ENCODE measurements around the gene LDB2. TPM values are rescaled to one million over a fixed set of nuclear protein-coding genes. Genes with fewer than 3 reads are reported as not detected.

Gene LDB2
- total RNA-seq, 1 donor from 2014 or later: 60.4 TPM

DNA sequence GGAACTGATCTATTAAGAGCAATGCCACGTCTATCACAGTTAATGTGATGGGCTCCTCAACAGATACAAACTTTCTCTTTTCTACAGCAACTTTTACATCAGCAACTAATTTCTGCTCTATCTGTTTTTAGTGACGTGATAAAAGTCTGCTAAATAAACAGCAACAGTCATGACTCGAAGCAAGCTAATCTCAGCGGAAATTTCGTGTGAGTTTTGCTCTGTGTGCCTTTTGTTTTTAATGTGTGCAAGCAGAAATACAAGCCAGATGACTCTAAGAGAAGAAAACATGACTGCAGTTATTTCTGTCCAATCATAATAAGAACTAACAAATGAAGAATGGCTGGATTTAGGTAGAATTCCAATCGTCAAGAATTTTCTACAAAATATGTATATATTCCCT lies 214.3 kb downstream of the LDB2 start:
- peak; percentile 82 for DNase-seq

DNA sequence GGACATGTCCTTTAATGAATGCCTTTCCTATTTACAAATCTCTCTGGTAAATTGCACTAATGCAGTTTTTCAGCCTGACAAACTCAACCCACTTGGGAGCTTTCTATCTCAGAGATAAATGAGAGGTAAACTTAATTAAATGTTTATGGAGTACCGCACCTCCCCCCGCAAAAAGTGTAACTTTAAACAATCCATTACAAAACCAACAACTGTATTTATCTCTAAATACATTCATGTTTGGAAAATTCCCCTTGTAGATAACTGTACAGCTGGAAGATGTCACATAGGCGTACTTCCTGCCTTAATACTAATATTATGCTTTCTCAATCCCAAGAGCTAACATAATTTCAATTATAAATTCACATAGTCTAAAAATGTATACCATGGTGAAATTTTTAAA lies 215.5 kb downstream of the LDB2 start:
- DNase-seq: no peak

DNA sequence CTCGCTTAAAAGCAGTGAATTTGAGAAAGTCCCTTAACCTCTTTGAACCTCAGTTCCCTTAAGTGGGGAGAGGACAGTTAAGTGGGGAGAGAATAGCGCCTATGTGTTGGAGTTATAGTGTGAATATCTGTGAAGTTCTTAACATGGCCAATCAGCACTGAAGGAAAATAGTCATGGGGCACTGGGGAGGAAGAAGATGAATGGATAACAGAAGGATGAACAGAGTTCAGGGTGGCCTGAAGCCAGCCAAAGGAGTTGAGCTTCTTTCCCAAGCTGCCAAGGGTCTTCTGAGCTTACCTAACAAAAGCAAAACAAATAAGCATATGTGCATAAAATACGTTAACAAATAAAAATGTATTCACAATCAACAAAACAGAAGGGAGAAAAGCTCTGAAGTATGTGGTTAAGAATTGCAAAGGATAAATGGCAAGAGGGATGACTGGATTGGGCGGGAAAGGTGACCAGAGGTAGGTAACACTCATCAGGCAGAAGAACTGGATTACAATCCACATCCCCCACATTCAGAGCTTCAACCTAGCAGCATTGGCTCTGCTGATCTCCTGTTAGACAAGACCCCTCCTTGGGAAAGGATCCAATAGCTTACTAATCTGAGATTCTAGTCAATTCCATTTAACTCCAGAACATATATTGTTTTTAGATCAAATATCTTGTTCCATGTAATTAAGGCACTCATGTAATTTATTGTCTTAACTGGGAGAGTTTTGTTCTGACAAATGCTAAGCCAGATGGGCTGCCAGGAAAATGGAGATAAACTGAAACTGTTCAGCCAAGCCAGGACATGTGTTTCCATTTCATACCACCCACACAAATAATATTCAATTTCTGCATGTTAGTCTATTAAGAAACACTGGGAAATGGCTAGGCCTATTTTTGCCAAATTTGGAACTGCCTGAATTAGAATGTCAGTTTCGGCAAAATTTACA lies 221.2 kb downstream of the LDB2 start:
- peak; percentile 89 for DNase-seq

DNA sequence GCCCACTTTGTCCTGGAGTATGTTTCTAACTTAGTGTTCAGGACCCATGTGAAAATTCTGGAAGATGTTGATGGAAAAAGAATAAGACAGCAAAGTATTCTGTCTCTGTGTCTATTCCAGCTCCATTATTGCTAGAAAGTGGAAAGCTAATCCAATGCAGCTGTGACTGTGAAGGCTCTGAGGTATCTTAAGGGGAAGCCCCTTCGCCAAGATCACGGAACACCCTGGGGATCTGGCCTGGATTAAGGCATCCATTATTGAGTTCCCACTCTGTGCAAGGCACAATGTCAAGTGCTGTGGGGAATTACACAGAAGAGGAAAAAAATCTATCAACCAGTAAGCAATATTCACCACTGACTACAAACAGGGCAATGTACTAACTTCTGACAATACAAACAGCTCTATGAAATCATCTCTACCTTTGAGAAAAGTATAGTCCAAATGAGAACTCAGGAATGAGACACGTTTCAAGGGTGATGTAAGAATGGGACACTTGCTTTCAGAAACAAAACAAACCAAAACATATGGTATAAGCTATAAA lies 222.1 kb downstream of the LDB2 start:
- peak; percentile 89 for DNase-seq

DNA sequence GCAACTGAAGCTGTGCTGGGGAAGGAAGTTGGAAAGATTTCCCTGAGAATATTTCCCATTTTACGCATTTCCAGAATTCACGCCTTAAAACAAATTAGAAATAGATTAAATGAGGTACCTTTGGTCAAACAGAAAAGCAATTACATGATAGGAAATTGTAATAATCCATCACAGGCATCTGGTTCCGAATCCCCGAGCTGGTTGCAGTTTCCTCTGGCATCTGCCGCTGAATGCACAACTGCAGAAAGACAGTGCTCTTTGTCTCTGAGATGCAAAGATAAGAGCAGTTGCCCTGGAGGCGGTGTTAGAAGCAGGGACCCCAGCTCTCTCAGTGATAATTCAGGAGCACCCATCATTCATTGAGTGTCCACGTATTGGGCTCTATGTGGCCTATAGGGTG lies 224.4 kb downstream of the LDB2 start:
- DNase-seq: no peak

DNA sequence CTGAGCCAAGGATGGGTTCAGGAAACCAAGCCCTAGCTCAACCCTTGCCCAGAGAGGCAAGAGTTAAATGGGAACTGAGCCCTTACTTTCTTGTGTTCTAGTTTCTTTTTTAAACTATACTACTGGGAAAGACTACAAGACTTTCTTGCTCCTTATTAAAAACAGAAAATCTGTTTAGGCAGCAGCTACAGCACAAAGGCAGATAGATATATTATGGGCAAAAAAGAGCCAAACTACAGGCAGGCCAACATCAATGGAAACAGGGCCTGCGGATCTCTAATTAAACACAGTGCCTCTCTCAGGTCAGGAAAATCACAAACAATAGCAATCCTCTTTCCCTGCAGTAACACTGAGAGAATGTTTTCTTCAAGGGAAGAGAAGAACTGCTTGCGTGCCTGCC lies 226.0 kb downstream of the LDB2 start:
- DNase-seq: peak; percentile 79

DNA sequence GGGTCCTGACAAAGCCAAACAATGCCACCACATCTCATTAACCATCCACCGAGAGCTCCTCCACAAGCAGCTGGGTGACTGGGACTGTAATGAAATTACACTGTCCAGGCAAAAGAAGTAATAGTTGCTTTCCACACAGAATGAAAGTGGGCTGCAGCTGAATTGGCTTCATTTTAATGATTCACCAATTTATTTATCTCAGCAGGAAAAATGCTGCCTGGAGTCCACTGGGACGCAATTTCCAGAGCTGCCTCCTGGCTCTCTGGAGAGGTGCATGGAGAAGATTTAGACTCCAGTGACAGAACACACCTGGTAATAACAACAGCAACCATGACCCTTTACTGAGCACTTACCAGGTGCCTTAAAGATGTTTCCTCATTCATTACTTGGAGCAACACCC lies 226.7 kb downstream of the LDB2 start:
- no peak for DNase-seq

DNA sequence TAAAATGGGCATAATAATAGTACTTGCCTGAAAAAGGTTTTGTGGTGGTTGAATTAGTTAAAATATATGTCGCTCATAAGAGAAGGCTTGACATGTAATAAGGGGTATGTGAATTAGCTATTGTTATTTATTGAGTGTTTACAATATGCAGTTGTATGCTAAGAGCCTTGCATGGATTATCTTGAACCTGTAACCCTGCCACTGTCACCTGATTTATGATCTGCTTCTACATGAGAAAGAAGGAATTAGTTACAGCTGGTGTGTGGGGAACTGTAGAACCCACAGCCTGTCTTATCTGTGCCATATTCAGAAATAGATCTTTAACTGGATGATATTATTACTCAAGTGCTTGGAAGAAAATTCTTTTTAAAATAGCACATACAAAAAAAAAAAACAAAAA lies 227.7 kb downstream of the LDB2 start:
- no peak for DNase-seq

DNA sequence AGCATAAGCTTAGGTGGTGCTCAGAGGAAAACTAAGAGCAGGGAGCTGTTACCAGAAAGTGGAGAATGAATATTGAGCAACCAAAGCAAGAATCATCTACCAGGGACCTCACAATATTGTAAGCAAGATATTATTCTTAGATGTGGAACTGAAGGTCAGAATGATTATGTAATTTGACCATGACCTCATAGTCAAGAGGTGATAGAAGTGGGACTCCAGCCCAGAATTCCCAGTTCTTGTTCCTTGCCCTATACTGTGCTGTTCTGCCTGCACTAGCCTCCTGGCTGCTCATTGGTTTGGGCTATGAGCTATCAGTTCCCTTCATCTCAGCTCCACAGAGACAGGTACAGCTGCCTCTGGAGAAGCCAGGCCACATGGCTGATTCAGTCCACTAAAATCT lies 229.4 kb downstream of the LDB2 start:
- no peak for DNase-seq

DNA sequence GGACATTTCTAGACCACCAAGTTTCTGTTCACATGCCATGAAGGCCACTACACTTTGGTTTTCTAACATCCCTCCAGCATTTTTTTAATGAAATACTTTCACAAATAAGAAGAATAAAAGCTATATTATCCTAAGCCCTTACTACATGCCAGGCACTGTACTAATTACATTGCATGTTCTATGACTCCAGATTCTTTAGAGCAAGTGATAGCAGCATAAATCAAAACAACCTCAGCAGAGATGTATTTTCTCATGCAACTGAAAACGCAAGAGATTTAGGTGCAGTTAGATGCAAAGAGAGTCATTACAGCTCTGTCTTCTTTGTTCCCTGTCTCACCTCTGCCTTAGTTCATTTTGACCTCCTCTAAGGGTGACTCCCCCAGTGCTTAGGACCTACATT lies 230.0 kb downstream of the LDB2 start:
- DNase-seq: no peak

DNA sequence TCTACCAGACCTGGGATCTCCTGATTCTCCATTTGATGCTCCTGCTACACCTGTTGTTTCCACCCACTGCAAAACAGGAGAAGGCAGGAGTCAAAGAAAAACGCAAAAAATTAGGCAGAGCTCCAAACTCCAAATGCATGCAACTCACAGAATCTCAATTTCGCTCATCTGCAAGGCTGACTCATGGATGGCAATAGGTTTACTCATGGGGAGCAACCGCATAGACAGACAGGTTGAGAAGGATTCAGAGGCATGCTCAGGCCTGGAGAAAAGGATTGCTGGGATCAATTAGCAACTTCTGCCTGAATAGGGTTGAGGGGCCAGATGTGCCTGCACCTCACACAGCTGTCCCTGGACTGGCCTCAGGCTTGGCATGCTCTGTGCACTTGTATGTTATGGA lies 231.0 kb downstream of the LDB2 start:
- DNase-seq: no peak

DNA sequence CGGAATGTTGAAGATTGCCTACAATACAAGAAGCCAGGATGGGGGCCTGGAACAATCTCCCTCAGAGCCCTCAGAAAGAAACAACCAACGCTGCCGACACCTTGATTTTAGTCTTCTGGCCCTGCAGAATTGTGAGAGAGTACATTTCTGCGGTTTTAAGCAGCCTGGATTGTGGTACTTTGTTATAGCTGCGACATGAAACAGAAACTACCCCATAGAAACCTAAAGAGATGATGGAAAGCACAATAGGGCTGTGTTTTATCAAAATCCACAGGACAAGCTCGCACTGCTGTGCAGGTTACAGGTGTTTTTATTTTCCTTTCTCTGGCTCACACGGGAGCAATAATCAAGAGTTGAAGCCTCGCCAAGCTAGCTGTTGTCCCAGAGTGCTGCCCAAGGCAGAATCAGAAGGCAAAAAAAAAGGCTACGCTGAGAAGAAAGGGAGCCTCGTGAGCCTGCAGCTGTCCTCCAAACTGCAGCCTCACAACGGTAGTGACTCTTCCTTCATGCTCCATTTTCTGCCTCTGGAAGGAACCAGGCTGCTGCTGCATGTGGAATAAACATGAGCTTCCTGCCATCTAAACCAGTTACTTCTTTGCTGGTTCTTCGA lies 232.4 kb downstream of the LDB2 start:
- DNase-seq: no peak

DNA sequence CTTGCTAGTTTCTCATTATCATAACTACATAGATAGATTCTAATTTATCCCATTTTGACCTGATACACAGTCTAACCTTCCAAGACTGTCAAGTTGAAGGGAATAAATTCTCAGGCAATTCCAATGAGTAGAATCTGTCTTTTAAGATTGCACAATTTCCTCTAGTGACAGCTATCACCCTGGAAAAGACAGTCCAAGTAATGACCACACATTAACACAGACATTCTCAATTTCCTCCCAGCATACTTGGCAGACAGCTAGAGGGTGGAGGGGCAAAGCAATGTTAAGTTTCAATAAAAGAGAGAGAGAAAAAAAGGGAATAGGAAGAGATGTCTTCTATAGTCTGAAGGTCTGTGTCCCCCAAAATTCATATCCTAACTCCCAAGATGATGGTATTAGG lies 234.7 kb downstream of the LDB2 start:
- peak; percentile 78 for DNase-seq

DNA sequence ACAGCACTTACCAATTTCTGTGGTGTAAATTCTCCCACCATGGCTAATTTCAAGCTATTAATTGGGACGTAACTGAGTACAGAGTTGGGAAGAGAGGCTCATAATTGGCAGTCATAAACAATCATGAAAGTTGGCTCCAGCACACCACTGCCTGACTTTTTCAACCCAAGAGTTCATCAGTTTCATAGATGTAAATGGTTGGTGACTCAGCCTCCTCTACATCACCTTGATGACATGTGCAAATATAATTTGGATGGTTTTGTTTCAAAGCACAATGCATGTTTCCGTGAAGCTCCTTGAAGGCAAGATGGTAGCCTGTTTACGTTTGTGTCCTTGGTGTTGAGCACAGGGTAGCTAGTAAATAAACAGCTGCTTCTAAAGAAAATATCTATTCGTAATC lies 235.1 kb downstream of the LDB2 start:
- no peak for DNase-seq

DNA sequence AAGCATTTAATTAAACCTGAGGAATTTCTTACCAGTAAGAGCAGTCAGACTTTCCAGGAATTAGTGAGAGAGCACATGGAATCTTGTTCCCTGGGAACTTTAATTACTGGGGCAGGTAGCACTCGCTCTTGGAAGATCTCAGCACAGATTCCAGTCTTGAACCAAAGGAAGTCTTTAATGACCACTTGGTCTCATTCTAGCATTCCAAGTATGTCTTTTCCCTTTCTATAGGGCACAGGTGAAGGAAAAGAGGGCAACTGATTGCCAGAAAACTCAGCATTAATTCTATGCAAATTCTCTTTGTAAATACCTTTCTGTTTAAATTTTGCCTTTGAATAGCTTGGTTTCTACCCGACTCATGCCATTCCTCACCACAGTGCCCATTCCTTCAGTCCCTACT lies 236.6 kb downstream of the LDB2 start:
- no peak for DNase-seq

DNA sequence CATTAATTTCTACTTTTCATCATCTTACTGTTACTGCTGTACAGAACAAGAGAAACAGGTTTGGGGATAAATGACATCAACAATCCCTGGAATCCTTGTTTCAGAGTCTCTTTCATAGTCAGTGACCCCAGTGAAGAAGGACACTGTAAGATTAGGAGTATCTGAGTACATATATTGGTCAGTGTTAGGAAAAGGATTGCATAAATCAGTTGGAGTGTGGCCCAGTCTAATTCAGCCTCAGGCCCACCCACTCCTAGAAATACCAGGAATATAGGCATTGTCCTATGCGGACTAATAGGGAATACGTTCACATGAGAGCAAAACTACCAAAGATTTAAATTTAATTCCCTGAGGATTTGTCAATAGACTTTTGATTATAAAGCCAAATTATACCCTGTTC lies 237.8 kb downstream of the LDB2 start:
- no peak for DNase-seq

DNA sequence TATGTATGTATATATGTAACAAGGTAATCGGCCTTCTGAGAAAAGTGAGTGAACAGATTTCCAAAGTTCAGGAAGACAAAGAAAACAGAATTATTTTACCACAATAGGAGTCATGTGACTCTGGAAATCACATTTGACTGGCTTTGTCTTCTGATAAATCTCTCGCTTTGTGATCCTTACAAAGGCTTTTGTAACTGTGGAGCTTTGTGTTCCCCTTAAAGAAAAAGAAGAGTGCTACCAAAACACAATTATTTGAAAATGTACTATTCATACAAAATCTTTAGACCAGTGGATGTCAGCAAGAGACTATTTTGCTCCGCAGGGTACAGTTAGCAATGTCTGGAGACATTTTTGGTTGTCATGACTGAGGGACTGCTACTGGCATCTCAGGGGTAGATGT lies 238.8 kb downstream of the LDB2 start:
- DNase-seq: no peak

DNA sequence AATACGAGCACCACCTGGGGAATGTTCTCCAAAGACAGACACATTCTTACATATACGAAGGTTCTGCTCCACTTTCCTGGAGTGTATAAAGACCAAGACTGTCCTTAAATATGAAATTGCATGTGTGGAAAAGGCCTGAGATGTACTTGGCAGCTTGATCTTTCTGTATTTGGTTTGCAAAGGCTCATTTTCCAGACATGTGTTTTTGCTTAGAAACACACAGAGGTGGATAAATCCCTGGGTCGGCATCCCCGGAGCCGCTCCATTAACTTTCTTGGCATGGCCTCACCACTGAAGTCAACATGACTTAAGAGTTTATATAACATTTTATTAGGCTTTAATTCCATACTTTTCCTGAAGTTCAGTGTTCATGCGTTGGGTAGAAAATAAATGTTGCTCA lies 239.4 kb downstream of the LDB2 start:
- DNase-seq: peak; percentile 90

DNA sequence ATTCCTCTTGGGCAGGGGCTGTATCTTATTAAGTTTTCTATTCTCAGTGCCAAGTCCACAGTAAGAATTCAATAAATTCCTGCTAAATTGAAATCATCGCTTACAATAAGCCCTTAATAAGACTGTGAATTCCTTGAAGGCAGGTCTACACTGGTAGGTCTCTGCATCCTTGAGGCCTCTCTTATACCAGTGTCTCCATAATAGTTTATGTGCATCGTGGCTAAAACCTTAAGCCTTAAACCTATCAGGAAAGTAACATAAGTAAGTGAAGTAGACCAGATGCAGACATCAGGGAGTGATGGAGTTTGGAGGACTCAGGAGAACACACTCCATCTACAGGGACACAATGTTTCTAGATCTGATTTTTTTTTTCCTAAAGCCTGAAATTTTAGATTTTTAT lies 240.3 kb downstream of the LDB2 start:
- no peak for DNase-seq

DNA sequence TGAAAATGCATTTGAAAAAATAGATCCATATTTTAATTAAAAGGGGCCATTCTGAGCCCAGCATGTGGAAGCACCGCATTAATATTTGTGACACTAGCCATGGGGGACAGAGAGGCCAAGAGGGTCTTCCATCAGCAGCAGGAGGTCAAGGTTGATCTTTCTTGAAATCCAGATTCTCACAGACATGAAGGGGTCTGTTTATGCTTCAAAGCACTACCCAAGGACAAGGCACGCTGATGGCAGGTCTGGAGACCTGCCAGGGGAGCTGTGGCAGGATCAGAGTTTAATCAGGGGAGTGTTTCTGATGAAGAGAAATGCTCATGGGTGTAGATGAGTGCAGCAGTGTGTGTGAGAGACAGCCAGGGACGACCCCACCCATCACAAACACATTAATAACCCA lies 243.3 kb downstream of the LDB2 start:
- DNase-seq: no peak

DNA sequence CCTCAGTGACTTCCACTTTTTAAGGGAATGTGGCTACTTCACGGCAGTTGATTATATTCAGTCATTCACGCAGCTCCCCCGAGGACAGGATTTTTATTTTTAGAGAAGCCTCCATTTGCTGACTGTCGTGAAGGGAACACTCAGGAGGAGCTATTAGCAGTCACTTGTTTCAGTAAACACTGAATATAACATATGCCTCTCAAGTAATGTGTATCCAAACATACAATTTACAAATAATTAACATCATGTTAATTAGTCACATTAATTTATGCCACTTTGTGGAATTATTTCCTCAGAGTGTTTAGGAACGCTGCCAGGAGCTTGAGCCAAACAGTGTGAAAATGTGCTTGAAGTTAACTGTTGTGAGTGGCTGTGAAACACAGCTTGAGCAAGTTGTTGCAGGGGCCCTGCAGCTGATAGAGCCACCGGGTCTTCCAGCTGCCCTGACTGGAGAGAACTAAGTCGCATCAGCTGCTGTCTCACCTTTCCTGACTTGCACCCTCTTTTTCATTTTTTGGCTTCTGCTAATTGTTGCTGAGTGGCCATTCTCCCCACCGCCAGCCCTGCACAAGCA lies 245.6 kb downstream of the LDB2 start:
- peak; percentile 10 for DNase-seq

DNA sequence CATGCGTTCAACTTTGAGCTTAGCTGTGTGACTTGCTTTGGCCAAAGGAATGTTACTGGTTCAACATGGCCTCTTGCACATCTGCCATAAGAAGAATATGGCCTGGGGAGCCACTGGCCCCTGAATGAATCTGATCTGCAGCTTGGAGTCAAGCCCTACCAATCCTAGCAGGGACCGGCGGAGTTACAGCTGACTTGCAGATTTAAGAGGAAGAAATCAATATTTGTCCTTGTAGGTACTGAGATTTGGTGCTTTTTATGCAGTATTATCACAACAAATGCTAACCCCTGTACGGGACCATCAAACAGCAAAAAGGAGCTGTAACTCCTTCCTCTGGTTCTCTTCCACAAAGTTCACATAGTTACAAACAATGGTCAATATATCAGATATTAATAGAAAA lies 252.0 kb downstream of the LDB2 start:
- no peak for DNase-seq

DNA sequence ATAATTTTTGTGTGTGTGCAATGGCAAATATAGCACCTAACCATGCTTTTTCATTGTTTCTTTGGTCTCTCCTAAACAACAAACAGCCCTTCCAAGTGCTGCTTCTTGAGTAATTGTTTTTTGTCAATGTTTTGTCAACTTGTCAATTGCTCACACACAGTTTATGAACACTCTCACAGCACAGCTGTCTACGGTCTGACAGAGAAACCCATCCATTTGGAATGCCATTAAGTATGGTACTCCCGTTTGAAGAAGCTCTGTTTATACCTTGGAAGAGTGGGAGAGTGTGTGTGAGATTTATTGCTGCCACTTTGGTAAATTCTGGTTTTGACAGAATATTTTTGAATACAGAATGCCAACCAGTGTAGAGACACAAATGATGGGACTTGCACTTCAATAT lies 254.6 kb downstream of the LDB2 start:
- DNase-seq: no peak

Measured in skin of body (tissue), 2 donors.